NCI-H446 treated with DMSO at 0.1 percent for 48 hours (cell line): Measurements from ENCODE around the gene PDCD1.

Experiments used
- DNase-seq: peaks from one replicate; lab custom pipeline; 2025; lab: John Stamatoyannopoulos, UW

Gene PDCD1

DNA sequence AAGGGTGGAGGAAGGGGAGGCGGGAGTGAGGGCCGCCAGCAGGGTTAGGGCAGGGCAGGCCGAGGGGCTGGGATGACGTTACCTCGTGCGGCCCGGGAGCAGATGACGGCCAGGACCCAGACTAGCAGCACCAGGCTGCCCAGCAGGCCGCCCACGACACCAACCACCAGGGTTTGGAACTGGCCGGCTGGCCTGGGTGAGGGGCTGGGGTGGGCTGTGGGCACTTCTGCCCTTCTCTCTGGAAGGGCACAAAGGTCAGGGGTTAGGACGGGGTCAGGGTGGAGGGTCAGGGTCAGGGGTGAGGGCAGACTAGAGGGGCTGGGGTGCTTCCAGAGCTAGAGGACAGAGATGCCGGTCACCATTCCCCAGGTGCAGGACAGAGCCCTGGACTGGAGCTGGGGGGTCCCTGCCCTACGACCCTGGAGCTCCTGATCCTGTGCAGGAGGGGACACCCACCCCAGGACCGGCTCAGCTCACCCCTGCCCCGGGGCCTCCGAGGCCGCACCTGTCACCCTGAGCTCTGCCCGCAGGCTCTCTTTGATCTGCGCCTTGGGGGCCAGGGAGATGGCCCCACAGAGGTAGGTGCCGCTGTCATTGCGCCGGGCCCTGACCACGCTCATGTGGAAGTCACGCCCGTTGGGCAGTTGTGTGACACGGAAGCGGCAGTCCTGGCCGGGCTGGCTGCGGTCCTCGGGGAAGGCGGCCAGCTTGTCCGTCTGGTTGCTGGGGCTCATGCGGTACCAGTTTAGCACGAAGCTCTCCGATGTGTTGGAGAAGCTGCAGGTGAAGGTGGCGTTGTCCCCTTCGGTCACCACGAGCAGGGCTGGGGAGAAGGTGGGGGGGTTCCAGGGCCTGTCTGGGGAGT lies 6.3 kb downstream of the PDCD1 start:
- DNase-seq = no peak

DNA sequence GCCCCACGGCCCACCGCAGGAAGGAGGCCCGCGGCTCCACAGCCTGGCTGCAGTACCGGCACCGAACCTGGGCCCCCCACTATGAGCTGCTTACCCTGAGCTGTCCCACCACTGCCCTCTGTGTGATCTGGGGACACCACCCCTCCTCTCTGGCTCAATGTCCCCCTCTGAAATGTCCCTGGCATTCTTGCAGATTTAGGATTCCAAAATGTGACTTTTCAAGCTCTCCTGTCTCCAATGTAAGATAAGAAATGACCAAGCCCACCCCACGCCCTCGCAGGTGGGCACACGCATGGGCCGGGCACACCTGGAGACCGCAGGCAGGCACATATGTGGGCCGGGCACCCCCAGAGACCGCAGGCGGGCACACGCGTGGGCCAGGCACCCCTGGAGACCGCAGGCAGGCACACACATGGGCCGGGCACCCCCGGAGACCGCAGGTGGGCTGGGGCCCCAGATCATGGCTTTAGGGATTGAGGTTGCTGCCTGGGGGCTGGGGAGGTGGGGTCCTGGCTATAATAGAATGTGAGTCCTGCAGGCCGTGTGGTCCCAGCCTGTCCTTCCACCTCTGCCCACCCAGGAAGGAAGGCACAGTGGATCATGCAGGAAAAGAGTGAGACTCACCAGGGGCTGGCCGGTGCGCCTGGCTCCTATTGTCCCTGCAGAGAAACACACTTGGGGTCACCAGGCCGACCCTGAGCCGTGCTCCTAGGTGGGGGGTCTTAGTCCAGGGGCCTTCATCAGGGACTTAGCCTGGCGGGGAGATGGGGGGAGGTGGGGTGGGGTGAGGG lies 7.2 kb downstream of the PDCD1 start:
- no peak for DNase-seq

DNA sequence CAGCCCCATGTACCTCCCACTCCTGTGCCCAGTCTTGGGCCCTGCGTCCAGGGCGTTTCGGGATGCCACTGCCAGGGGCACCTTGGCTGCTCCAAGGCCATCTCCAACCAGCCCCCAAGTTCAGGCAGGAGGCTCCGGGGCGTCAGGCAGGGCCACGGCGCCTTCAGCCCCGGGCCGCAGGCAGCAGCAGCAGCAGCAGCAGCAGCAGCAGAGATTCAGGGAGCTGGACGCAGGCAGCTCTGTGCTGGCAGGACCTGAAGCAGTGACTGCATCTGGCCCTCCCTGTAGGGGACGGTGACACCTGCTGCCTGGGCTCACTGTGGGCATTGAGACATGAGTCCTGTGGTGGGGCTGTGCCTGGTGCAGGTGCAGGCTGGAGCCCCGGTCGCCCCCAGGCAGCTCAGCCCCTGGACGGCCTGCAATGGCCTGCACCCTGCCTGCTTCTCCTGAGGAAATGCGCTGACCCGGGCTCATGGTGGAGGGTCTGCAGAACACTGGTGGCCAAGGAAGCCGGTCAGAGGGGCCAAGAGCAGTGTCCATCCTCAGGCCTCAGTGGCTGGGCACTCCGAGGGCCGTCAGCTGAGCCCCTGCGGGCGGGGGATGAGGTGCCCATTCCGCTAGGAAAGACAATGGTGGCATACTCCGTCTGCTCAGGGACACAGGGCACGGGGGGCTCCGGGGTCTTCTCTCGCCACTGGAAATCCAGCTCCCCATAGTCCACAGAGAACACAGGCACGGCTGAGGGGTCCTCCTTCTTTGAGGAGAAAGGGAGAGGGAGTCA lies 8.0 kb downstream of the PDCD1 start:
- DNase-seq = no peak

DNA sequence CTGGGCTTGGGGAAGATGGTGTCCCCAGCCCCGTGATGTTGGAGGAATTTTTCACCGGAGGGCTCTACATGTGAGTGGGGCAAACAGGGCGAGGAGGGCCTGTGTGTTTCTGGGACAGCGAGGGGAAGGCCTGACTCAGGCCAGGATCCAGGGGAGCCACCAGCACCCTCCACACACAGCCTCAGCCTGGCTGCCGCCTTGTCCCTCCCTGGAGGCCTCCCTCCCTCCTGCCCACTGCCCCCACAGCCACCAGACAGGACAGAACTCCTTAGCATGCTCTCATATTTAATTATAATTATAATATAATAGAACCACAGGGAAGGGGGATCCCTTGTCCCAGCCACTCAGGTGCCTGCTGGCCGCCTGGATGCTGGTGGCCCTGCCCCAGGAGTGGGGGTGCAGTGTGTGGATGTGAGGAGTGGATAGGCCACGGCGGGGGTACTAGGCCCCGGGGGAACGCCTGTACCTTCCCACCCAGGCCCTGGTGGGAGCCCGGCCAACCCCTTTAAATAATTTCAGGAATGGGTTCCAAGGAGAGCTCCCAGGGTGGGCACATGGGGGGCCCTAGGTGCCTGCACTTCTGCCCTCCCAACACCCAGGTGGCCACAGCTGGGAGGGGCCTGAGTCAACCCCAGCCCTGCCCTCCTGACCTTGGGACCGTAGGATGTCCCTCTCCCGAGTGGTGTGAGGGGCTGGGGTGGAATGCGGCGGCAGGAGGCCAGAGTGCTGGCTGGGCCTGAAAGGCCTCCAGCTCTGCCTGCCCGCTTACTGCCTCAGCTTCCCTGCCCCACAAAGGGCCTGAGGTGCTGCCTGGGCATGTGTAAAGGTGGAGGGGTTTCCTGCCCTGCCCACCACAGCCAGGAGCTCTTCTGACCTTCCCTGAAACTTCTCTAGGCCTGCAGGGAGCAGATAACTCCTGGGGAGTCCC lies 8.8 kb downstream of the PDCD1 start:
- DNase-seq = no peak

DNA sequence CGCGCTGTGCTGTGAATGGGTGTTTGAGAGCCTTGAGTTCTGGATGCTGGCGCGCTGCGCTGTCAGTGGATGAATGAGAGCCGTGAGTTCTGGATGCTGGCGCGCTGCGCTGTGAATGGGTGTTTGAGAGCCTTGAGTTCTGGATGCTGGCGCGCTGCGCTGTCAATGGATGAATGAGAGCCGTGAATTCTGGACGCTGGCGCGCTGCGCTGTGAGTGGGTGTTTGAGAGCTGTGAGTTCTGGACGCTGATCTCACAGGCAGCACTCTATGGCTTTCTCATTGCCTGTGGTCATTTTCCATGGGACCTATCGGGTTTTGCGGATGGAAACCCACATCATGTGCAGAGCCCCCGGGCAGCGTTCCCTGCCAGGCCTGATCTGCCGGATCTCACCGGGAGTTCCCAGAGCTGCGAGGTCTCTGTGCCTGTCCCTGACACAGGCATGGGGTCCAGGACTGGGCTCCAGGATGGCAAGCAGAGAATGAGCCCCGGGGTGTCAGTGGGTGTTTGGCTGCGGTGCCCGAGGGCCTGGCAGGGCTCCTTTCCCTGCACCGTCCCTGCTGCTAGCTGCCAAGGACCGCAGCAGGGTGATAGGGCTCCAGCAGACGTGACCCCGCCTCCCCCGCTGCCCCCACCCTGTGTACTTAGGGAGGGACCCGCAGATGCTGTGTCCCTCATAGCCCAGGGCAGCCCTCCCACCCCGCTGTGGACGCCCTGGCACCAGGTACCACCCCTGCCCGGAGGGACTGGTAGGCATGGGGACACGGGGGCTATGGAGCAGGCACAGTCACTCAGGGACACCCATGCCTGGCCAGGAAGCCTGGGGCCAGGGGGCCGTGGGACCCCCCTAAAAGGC lies 9.7 kb downstream of the PDCD1 start:
- no peak for DNase-seq

DNA sequence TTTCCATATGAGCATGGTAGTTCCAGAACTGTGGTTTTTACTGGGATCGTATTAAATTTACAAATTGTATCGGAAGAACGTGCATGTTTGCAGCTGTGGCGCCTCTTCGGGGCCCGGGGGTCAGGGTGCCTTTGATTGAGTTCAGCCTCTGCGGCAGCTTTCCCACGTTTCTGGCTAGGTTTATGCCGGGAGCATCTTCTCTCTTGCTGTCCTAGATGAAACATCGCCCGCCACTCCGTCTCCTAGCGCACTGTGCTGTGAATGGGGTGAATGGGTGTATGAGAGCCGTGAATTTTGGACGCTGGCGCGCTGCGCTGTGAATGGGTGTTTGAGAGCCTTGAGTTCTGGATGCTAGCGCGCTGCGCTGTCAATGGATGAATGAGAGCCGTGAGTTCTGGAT lies 12.3 kb downstream of the PDCD1 start:
- no peak for DNase-seq

DNA sequence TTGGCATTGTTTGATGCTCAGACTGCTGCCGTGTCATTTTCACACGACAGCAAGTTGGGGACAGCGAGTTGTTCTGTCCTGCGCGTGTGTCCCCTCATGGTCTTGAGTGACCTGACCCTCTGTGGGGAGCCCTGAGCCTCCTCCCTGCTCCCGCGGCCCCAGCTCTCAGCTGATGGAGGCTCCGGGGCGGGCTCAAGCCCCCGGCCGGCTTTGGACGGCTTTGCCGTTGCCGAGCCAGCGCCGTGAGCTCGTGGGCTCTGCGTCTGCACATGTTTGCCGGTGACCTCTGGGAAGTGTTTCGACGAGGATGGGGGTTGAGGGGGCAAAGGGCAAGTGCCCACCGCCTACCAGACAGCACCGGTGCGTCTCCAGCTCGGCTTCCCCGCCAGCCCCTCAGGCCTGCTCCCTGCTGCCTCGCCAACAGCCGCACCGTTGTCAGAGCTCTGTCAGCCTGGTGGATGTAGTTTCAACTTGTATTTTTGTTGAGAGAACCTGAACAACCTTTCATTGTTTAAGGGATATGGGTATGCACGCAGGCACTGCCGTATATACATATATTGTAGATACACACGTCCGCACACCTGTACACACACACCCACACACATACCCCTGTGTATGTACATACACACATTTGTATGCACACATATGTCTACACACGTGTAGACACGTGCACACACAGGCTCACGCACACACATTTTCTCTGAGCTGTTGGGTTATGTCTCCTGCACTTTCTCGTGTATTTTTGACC lies 13.7 kb downstream of the PDCD1 start:
- no peak for DNase-seq

DNA sequence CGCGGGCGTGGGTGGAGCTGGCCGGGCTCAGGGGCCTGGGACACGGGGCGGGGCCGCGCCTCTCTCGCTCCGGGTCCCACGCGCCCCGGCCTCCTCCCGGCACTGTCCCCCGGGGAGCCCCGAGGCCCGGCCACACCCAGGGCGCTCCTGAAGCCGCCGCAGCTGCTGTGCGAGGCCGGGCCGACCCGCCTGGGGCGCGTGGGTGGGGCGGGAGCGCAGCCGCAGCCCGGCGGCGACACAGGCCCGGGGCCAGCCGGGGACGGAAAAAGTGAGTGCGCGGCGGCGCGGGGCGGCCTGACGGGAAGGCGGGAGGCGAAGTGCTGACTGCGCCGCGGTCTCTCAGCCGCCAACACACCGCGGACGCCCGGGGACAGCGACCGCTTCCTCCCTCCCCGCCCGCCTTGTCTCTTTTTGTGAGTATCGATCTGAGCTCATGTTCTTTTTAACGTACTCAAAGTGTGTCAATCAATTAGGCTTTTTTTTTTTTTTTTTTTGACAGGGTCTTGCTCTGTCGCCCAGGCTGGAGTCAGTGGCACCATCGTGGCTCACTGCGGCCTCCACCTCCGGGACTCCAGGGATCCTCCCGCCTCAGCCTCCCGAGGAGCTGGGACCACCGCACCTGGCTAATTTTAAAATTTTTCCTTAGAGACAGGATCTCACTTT lies 14.5 kb downstream of the PDCD1 start:
- no peak for DNase-seq

DNA sequence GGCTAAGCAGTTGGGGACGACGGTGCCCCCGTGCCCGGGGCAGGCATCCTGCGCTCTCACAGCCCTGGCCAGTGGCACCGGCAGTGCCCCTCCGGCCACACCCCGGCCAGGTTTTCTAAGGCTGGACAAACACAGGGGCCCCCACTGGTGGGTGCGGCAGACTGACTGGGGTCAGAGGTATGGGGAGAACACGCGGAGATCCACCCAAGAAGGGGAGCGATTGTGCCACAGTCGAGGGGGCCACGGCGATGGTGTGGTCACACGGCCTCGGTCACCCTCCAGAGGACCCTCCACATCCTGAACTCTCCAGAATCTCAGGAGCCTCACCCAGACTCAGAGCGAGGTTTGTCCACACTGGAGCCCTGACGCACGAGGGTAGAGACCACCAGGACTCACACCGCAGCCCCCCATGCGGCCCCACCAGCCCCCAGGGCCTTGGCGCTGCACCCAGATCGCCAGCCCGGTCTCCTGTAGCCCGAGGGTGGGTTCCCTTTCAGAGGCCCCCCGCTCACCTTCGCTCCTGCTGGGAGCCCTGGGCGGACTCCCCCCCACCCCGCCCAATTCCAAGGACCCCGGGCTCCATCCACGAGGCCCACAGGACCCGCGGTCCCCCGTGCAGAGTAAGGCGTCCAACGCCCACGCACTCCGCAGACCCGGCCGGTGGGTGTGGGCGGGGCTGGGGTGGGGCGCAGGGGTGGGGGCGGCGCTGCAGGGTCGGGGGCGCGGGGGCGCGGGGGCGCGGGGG lies 15.2 kb downstream of the PDCD1 start:
- no peak for DNase-seq

DNA sequence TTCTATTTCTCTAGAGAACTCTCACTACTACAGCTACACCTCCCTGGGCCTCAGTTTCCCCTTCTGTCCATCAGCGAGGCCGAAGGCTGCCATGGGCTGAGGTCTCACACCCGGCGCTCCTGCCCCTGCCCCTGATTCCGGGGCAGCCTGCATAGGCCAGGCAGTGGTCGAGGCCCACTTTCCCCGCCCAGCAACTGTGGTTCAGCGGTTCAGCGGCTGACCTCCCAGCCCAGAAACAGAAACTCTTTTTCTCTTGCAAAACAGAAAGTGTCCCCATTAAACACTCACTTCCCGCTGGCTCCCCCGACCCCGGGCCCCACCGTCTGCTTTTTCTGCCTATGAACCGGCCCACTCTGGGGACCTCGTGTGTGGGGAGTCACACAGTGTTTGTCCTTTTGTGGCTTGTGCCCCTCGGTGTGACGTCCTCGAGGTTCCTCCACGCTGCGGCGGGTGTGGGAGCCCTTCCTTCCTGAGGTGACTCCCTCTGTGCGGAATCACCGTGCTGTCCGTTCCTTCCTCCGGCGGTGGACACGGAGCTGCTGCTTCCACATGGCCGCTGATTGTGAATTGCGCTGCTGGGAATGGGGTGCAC lies 16.0 kb downstream of the PDCD1 start:
- no peak for DNase-seq

DNA sequence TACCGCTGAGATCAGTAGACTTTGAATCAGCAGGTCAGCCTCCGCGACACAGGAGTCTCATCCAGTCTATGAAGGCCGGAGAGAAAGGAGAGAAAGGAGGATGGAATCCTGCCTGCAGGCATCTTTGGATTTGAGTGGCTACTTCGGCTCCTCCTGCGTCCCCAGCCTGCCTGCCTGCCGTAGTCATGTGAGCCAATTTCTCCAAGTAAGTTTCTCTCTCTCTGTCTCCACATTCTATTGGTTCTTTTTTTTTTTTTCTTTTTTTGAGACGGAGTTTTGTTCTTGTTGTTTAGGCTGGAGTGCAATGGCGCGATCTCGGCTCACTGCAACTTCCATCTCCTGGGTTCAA lies 16.7 kb downstream of the PDCD1 start:
- DNase-seq = no peak

DNA sequence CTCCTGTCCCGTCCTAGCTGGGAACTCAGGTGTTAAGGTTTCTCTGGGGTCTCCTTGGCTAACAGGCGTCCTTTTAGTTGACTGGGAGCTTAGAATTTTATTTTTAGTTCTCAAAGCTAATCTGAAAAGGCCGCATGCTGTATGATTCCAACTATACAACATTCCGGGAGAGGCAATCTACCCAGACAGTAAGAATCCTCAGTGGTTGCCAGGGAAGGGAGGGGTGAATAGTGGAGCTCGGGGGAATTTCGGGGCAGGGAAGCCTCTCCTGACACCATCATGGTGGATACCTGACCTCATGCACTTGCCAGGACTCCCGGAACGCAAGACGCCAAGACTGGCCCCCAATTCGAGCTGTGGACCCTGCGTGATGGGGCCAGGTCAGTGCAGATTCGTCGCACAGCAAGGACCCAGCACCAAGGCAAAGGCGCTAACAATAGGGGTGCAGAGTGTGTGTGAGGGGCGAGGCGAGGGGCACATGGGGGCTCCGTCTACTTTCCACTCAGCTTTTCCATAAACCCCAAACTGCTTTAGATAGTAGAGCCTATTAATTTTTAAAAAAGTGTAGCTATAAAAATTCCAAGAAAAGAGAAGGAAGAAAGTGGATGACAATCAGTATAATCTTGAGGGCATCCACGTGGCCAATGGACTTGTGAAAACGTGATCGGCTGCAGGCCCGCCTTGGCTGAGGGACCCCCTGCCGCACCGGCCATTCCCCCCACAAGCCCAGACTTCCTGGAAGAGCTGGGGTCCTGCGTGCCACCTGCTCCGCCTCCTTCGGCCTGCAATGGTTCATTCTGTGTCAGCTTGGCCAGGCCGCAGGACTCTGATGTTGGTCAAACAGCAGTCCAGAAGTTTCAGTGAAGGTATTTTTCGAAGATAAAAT lies 17.3 kb downstream of the PDCD1 start:
- DNase-seq = no peak

DNA sequence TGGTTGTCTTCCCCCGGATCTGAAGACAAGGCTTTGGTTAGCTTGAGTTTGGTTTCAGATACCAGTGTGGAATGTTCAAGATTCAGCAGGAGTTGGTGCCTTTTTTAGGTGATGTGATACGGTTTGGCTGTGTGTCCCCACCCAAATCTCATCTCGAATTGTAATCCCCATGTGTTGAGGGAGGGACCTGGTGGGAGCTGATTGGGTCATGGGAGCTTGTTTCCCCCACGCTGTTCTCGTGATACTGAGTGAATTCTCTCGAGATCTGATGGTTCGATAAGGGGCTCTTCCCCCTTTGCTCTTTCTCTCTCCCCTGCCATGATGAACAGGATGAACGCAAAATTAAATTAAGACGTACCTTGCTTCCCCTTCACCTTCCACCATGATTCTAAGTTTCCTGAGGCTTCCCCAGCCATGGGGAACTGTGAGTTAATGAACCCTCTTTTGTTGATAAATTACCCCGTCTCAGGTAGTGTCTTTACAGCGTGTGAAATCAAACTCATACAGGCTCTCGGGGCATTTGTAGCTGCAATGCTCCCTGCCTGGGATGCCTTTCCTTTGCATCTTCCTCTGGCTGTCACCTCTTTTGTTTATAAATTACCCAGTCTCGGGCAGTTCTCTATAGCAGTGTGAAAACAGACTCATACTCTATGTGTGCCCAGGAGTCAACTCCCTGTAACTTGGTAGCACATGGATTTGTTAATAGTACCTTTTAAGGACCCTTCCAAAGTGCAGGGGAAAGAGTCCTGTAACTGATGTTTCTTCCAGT lies 21.3 kb downstream of the PDCD1 start:
- no peak for DNase-seq

DNA sequence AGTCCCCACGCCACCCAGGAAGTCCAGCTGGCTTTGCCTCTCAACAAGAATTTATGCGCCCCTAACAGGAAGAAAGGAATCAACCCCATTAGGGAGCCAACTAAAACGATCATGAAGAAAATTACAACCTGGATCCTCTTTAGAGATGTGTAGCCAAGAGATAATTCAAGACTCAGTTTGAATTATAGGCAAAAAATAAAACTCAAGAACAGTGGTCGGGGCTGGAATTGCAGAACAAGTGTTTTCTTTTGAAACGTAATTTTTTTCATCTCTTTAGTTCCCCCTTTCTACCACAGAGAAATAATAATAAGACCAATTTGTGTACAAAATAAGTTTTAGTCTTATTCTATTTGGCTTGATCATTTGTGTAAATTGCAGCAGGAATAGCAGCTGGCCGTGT lies 22.4 kb downstream of the PDCD1 start:
- no peak for DNase-seq

DNA sequence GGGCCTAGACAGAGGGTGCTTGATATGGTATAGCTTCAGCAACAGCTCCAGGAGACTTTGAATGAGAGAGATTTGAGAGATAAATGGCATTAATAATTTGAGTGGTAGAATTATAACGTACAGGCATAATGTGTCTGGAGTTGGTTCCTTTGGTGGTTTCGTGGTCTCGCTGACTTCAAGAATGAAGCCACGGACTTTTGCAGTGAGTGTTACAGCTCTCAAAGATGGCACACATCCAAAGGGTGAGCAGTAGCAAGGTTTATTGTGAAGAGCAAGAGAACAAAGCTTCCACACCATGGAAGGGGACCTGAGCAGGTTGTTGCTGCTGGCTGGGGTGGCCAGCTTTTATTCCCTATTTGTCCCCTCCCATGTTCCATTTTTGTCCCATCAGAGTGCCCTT lies 23.1 kb downstream of the PDCD1 start:
- no peak for DNase-seq

DNA sequence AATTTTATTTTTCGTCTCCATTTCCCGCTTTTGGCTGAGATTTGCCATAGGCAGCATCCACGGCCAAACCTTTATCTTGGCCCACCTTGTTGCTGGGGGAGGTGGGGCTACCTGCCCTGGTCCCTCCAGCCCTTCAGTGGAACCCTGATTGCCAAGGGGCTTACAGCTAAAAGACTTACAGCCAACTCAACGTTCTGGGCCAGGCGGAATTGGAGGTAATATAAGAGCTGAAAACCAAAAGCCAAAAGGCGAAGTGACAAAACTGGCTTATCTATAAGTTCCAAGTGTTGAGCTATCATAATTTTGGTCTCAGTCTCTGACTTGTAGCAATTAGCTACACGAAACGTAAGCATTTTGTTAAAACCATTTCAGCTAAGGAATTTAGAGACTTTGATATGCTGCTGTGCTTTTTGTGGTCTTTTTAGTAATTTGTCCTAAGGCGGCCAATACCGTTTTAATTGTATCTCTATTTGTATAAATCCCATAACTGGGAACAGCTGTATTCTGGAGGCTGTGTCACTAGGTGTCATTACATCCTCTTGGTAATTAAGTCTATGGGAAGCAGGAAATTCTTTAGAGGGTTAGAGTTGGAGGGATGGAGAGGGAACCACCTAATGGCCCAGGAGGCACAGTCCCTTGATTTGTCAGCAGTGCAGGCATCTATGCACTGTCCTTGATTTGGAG lies 24.0 kb downstream of the PDCD1 start:
- no peak for DNase-seq
